DND-41 (cell line): Measurements from ENCODE around the gene OR2W3.

ENCODE experiments used
- CTCF ChIP-seq: IDR thresholded peaks from 2 replicates; pipeline ENCODE4 v1.5.1; 2012; ENCODE audit warnings: borderline replicate concordance, low read length, moderate library complexity, mild to moderate bottlenecking; ENCODE audit not compliant: poor library complexity, severe bottlenecking; ENCODE audit errors: extremely low read depth
- EZH2 ChIP-seq: IDR thresholded peaks from 3 replicates; pipeline ENCODE4 v1.6.1; 2012; ENCODE audit warnings: borderline replicate concordance, low read depth, mild to moderate bottlenecking, moderate library complexity, low read length, inconsistent platforms; ENCODE audit not compliant: severe bottlenecking

GRCh38 chr1:247845693-247846017, 49.7 kb upstream of the OR2W3 start:
- TF ChIP-seq CTCF = no peak
- no peak for TF ChIP-seq EZH2
